ENCODE results near the gene FBL. TPM values are rescaled to one million over a fixed set of nuclear protein-coding genes. Genes with fewer than 3 reads are reported as not detected.
"Not testable (repeated sequence)": the region's sequence is repeated elsewhere in the genome, so short reads cannot be mapped to it uniquely, and the experiment has no call there.

The FBL gene
- total RNA-seq, 1 experiment from 2014 or later, result 576 TPM

- TF ChIP-seq FOXJ3 (CRISPR knock-in tag; IDR thresholded peaks at IDR 0.05; ENCODE audit: borderline replicate concordance) (no peak), SMAD3 (CRISPR knock-in tag; IDR thresholded peaks at IDR 0.05; ENCODE audit: borderline replicate concordance) (no peak)
Measured at GRCh38 chr19:39809368-39809767, 36.8 kb downstream of the FBL start (continued).

GRCh38 chr19:39808688-39809087 lies 37.5 kb downstream of the FBL start:
- H3K36me3 Mint-ChIP-seq; H3K4me1 Mint-ChIP-seq; CTCF ChIA-PET; POLR2A ChIA-PET; H3K27ac Mint-ChIP-seq; H3K4me3 Mint-ChIP-seq; DNase-seq (ENCODE audit: low spot score); ATAC-seq; H3K27me3 Mint-ChIP-seq (ENCODE audit: low read depth): not testable (repeated sequence)
- H3K9me3 Mint-ChIP-seq, result peaks cover 19% of the 10 kb centered on the region

DNA sequence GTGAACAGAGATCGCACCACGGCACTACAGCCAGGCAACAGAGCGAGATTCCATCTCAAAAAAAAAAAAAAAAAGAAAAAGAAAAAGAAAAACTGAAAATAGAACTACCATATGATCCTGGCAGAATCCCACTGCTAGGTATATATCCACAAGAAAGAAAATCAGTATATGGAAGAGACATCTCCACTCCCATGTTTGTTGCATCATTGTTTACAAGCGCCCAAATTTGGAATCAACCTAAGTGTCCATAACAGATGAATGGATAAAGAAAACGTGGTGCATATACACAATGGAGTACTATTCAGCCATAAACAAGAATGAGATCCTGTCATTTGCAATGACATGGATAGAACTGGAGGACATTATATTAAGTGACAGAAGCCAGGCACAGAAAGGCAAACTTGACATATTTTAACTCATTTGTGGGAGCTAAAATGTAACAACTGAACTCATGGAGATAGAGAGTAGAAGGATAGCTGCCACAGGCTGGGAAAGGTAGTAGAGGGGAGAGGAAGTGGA lies 38.3 kb downstream of the FBL start:
- TF ChIP-seq SOX15 (CRISPR knock-in tag; IDR thresholded peaks at IDR 0.05) (no peak), HMGA2 (CRISPR knock-in tag; IDR thresholded peaks at IDR 0.05) (no peak), ZNF232 (CRISPR knock-in tag; IDR thresholded peaks at IDR 0.05) (no peak), ZNF138 (CRISPR knock-in tag; conservative IDR thresholded peaks at IDR 0.05) (no peak), JUN (CRISPR knock-in tag; IDR thresholded peaks at IDR 0.05) (no peak), ATF1 (CRISPR knock-in tag; IDR thresholded peaks at IDR 0.05) (no peak), NFE2L1 (CRISPR knock-in tag; IDR thresholded peaks at IDR 0.05) (no peak), ZNF423 (CRISPR knock-in tag; IDR thresholded peaks at IDR 0.05) (no peak), EMX1 (CRISPR knock-in tag; IDR thresholded peaks at IDR 0.05) (no peak), ZNF671 (CRISPR knock-in tag; IDR thresholded peaks at IDR 0.05) (no peak), NR1H2 (CRISPR knock-in tag; IDR thresholded peaks at IDR 0.05) (no peak), E2F5 (CRISPR knock-in tag; IDR thresholded peaks at IDR 0.05) (no peak), ZNF532 (CRISPR knock-in tag; IDR thresholded peaks at IDR 0.05; ENCODE audit: borderline replicate concordance) (no peak)
- TF ChIP-seq, protein P1, sequence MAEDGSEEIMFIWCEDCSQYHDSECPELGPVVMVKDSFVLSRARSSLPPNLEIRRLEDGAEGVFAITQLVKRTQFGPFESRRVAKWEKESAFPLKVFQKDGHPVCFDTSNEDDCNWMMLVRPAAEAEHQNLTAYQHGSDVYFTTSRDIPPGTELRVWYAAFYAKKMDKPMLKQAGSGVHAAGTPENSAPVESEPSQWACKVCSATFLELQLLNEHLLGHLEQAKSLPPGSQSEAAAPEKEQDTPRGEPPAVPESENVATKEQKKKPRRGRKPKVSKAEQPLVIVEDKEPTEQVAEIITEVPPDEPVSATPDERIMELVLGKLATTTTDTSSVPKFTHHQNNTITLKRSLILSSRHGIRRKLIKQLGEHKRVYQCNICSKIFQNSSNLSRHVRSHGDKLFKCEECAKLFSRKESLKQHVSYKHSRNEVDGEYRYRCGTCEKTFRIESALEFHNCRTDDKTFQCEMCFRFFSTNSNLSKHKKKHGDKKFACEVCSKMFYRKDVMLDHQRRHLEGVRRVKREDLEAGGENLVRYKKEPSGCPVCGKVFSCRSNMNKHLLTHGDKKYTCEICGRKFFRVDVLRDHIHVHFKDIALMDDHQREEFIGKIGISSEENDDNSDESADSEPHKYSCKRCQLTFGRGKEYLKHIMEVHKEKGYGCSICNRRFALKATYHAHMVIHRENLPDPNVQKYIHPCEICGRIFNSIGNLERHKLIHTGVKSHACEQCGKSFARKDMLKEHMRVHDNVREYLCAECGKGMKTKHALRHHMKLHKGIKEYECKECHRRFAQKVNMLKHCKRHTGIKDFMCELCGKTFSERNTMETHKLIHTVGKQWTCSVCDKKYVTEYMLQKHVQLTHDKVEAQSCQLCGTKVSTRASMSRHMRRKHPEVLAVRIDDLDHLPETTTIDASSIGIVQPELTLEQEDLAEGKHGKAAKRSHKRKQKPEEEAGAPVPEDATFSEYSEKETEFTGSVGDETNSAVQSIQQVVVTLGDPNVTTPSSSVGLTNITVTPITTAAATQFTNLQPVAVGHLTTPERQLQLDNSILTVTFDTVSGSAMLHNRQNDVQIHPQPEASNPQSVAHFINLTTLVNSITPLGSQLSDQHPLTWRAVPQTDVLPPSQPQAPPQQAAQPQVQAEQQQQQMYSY (CRISPR knock-in tag; IDR thresholded peaks at IDR 0.05), result no peak
- TF ChIP-seq, protein P2, sequence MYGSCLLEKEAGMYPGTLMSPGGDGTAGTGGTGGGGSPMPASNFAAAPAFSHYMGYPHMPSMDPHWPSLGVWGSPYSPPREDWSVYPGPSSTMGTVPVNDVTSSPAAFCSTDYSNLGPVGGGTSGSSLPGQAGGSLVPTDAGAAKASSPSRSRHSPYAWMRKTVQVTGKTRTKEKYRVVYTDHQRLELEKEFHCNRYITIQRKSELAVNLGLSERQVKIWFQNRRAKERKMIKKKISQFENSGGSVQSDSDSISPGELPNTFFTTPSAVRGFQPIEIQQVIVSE (CRISPR knock-in tag; IDR thresholded peaks at IDR 0.05; ENCODE audit: borderline replicate concordance), result no peak
- TF ChIP-seq, protein P3, sequence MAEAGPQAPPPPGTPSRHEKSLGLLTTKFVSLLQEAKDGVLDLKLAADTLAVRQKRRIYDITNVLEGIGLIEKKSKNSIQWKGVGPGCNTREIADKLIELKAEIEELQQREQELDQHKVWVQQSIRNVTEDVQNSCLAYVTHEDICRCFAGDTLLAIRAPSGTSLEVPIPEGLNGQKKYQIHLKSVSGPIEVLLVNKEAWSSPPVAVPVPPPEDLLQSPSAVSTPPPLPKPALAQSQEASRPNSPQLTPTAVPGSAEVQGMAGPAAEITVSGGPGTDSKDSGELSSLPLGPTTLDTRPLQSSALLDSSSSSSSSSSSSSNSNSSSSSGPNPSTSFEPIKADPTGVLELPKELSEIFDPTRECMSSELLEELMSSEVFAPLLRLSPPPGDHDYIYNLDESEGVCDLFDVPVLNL (CRISPR knock-in tag; IDR thresholded peaks at IDR 0.05; ENCODE audit: borderline replicate concordance, low read depth), result no peak
- TF ChIP-seq, protein P4, sequence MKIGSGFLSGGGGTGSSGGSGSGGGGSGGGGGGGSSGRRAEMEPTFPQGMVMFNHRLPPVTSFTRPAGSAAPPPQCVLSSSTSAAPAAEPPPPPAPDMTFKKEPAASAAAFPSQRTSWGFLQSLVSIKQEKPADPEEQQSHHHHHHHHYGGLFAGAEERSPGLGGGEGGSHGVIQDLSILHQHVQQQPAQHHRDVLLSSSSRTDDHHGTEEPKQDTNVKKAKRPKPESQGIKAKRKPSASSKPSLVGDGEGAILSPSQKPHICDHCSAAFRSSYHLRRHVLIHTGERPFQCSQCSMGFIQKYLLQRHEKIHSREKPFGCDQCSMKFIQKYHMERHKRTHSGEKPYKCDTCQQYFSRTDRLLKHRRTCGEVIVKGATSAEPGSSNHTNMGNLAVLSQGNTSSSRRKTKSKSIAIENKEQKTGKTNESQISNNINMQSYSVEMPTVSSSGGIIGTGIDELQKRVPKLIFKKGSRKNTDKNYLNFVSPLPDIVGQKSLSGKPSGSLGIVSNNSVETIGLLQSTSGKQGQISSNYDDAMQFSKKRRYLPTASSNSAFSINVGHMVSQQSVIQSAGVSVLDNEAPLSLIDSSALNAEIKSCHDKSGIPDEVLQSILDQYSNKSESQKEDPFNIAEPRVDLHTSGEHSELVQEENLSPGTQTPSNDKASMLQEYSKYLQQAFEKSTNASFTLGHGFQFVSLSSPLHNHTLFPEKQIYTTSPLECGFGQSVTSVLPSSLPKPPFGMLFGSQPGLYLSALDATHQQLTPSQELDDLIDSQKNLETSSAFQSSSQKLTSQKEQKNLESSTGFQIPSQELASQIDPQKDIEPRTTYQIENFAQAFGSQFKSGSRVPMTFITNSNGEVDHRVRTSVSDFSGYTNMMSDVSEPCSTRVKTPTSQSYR (CRISPR knock-in tag; IDR thresholded peaks at IDR 0.05), result no peak
- Mint-ChIP-seq H3K4me3 (no peak overlapping the region), H3K27ac (no peak overlapping the region), H3K27me3 (ENCODE audit: low read depth) (peaks cover 8% of the 10 kb centered on the region), H3K36me3 (no peaks in the 10 kb centered on the region; the same call in 1 of the 2 replicates), H3K4me1 (peaks cover 7% of the 10 kb centered on the region), H3K9me3 (peaks cover 19% of the 10 kb centered on the region)
- CTCF ChIA-PET, result interaction anchor here (1.5 kb wide), 1 partner anchor 15 kb away, joined by 4 read pairs; no protein-coding TSS in a partner anchor
- POLR2A ChIA-PET, result no interaction called here
- ATAC-seq, result no peak
- no peak for DNase-seq (ENCODE audit: low spot score)
